ENCODE data around the gene SYT17.
"Not testable (repeated sequence)": the region's sequence is repeated elsewhere in the genome, so short reads cannot be mapped to it uniquely, and the experiment has no call there.

The SYT17 gene

DNA sequence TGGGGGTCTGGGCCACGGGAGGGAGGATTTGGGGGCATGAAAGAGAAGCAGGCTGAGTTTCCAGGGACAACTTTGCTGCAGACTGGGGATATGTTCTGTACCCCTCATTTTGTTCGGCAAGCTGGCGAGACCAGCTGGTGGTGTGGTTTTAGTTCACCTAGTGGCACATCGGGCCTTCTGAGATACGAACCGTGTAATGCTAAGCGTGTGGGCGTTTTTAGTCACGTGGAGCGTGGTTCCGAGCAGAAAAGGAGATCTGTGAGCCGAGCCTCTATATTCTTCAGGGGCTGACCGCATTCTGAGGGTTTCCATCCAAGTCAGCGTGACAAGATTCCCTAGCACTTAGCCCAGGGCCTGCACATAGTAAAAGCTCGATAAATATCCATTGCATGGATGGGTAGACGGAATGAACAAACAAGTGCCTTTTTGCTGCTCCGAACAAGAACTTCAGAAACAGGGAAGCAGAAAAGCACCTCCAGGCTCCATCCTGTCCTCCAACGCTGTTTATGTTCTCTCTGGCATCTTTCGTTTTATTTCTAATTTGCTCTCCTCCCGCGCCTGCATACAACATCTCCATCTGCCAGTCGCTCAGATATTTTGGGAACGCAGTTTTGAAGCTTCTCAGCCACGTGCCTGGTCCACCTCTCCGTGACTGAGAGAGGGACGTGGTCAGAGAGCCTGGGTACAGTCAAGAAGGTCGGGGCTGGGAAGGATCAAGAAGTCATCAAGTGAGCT is 5.8 kb downstream of the SYT17 start:
- DNase-seq (ENCODE audit: low read depth in 2 of 2): no peak

DNA sequence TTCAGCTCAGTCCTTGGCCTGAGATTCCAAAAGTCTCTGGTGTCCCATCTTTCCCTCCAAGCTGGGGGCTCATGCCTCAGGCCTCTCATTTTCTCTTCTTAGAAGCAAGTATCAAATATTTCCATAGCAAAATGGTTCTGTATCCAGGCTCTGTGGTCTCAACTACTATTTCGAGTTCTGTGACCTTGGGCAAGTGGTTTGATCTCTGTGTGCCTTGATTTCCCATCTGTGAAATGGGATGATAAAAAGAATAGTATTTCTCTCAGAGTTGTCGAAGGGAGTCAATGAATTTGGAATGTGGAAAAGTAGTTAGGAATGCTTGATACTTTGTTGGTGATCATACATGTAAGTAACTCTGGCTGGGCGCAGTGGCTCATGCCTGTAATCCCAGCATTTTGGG is 6.4 kb downstream of the SYT17 start:
- DNase-seq (ENCODE audit: low read depth in 2 of 2): no peak

DNA sequence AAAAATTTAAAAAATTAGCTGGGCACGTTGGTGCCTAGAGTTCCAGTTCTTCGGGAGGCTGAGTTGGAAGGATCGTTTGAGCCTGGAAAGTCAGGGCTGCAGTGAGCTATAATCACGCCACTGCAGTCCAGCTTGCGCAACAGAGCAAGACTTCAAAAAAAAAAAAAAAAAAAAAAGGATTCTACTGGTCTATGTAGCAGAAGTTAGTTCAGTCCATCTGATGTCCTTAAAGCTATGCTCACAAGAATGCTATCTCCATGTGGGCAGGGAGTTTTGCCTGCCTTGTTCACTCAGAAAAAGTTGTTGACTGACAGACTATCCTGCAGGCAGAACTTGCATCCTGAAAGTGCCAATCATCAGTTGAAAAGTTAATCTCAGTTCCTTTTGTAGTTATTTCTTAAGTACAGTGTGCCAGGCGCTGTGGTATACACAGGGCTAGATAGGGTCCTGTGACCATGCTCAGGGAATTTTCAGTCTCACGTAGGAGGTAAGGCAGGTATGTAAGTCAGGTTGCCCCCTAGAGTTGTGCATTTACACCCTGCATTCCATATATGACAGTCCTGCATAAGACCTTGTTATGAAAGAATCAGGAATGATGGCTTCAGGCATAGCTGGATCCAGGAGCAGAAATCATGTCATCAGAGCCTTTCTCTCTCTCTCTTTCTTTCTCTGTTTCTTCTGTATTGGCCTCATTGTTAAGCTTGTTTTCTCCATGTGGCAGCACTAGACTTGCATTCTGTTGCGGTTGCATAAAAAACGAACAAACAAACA is 7.6 kb downstream of the SYT17 start:
- DNase-seq (ENCODE audit: low read depth in 2 of 2): no peak

DNA sequence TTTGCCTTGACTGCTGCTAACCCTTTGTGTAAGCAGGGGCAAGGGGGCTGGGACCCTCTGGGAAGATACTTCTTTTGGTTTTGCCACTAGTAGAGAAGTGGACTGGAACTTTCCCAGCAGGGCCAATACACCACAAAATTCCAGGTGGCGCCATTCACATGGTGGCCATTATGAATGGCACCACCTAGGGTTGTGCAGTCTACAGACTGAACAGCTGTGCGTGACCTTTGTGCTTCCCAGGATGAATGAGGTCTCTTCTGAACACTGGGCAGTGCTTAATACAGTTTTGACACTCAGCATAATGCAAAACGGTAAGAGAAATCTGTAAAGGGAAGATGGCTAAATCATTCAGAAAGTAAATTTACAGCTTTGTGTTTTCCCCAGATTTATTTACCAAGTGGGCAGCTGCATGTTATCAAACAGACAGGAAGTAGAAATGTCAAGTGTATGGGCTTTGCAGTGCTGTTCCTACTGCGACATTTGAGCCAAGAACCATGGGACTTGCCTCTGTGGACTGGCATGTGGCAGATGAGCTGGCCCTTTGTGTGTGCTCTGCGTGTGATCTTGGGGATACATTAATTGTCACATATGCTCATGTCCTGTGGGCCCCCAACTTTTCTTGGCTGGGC is 9.2 kb downstream of the SYT17 start:
- DNase-seq (ENCODE audit: low read depth in 2 of 2): no peak

DNA sequence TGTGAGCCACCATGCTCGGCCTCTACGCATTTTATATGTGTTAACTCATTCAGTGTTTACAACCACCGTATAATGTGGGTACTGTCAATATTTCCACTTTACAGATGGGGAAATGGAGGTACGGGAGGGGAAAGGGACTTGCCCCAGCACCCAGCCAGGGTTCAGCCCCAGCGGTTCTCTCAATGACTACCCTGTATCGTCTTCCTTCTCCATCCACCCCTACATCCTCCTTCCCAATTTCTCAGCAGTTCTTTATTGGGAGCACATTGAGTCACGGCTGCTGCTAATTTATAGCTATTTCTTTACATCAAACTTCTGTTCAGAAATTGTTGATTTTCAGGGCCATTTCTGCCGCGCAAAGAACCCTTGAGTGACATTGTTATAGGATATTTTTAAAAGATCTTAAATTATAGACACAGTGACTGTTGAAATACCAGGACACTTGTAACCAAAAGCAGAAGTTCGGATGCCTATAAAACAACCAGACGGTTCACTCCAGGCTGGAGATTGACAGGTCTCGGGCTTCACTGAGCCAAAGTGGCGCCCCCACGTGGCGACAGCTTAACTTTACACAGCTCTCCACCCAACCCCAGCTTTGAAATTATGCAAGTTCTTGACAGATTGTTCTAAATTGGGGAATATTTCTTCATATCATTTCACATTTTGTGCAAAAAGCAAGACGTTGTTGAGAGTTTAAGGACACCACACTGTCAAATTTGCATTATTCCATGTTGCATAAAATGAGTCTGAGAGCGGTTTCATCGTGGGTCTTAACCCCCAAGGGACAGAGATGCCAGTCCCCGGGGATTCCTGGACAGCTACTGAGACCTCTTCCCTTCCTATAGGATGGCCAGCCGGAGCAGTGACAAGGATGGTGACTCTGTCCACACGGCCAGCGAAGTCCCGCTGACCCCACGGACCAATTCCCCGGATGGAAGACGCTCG is 11.8 kb downstream of the SYT17 start:
- DNase-seq (ENCODE audit: low read depth in 2 of 2): no peak

DNA sequence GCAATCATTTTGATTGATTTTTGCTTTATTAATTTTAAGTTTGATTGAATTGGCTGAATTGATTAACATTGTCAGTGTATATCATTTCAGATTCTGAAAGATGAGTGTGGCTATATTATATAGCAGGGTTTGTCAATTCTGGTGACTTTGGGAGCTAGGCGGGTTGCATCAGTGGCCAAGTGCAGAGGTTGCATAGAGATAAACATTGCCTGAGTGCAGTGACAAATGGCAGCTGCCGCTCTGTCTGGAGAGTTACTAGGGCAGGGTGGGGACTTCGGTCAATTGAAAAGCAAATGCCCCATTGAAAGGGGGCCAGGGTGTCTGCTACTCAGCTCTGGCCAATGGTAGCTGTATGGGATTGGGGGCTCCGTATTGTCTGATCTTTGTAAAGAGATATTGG is 12.7 kb downstream of the SYT17 start:
- no peak for DNase-seq (ENCODE audit: low read depth in 2 of 2)

DNA sequence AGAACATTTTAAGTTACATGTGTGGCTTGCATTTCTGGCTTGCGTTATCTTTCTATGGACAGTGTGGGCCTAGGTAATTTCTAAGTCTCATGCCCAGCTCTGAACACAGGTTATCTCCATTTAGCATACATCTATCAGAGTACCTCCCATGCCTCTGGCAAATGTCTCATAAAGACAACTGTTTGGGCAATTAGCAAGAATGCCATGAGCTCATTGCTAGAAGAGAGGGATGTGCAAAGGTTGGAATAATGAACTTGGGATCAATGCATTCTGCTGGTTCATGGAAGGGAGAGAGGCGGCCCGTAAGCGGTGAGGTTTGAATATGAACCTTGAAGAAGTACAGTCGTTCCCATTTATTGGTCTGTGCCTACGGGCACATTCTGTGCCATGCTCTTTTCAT is 14.4 kb downstream of the SYT17 start:
- DNase-seq (ENCODE audit: low read depth in 2 of 2): no peak

DNA sequence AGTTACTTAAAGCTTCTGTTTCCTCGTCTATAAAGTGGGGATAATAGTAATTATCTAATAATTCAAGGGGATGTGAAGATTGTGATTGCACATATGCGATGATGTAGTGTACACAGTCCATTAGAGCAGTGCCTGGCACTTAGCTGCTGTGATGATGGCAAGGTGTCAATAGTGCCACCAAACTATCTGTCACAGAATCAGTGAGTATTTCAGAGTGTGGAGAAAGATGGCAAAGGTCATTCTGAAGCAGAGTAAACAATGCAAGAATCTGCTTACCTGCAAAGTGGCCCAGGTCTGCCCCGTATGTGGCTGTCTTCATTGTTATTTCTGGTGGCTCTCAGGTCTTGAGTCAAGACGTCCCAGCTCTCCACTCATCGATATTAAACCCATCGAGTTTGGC is 15.1 kb downstream of the SYT17 start:
- DNase-seq (ENCODE audit: low read depth in 2 of 2): no peak

DNA sequence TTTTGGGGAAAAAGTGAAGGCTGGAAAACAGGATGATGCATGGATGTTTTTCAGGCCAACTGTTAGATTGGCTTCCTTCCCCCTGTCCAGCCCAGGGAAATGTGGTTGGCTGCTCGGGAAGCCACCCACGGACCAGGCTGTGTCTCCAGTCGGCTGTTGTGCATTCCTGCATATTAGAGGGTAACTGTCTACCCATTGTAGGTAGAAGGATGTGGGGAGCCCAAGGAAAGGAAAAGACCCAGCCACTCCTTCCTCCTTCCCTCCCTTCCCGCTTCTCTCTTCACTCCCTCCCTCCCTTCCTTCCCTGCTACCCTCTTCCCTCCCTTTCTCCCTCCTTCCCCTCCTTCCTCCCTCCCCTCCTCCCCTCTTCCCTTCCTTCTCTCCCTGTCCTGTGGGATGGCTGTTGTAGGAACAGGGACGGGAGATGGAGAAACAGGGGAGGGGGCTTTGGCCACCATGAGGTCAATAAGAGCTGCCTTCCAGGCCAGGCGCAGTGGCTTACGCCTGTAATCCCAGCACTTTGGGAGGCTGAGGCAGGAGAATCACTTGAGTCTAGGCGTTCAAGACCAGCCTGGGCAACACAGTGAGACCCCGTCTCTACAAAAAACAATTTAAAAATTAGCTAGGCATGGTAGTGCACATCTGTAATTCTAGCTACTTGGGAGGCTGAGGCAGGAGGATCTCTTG is 16.9 kb downstream of the SYT17 start:
- no peak for DNase-seq (ENCODE audit: low read depth in 2 of 2)

DNA sequence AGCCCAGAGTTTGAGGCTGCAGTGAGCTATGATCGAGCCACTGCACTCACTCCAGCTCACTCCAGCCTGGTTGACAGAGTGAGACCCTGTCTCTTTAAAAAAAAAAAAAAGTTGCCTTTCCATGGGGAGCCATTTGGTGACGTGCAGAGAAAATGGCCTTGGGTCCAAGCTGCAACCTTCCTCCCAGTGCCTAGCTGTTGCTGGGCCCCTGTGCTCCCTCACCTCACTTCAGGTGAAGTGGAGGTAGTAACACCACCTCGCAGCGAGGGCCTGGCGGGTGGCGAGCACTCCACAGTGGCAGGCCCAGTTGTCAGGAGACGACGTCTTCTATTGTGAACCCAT is 17.4 kb downstream of the SYT17 start:
- no peak for DNase-seq (ENCODE audit: low read depth in 2 of 2)

DNA sequence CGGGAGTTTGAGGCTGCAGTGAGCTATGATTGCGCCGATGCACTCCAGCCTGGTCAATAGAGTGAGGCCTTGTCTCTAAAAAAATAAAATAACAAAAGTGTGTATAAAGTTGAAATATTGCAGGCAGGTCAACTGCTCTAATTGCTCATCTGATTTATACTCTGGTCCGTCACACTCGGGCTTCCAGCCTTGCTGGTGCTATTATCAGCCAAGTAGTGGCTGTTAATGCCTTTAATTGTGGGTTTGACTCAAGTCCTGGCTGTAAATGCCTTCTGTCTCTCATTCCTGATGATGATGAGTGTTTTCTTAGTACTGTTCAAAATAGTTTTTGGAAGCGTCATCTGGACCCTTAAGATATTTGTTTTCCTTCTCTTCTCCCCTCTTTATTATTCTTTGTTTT is 18.4 kb downstream of the SYT17 start:
- no peak for DNase-seq (ENCODE audit: low read depth in 2 of 2)

DNA sequence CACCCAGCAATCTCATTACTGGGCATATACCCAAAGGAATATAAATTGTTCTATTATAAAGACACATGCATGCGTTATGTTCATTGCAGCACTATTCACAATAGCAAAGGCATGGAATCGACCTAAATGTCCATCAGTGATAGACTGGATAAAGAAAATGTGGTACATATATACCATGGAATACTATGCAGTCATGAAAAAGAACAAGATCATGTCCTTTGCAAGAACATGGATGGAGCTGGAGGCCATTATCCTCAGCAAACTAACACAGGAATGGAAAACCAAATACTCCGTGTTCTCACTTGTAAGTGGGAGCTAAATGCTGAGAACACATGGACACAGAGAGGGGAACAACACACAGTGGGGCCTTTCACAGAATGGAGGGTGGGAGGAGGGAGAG is 19.9 kb downstream of the SYT17 start:
- DNase-seq (ENCODE audit: low read depth in 2 of 2): not testable (repeated sequence)

DNA sequence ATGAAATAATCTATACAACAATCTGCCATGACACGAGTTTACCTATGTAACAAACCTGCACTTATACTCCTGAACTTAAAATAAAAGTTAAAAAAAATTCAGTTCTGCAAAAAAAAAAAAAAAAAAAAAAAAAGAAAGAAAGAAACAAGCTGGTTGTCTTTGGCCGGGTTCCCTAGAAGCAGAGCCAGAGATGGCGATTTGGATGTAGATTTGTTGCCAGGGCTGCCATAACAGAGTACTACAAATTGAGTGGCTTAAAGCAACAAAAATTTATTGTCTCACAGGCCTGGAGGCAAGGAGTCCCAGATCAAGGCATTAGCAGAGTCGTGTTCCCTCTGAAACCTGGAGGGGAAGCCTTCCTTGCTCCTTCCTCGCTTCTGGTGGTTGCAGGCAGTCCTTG is 20.4 kb downstream of the SYT17 start:
- DNase-seq (ENCODE audit: low read depth in 2 of 2): no peak

DNA sequence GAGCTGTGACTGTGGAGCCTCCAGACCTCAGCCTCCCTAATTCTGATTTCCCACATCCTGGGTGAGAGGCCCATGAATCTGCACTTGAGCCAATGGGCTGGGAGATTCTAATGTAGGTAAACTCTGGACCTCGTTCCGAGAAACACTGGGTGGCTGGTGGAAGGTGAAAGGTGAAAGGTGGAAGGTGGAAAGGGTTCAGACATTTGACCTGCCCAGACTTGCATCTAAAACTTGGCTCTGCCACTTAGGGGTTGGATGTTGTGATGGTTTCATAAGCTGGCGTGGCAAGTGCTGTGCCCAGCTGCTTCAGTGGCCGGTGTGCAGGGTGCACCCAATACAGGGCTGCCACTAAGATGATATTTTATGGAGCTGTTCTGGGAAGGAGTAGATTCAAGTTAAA is 24.8 kb downstream of the SYT17 start:
- DNase-seq (ENCODE audit: low read depth in 2 of 2): no peak

DNA sequence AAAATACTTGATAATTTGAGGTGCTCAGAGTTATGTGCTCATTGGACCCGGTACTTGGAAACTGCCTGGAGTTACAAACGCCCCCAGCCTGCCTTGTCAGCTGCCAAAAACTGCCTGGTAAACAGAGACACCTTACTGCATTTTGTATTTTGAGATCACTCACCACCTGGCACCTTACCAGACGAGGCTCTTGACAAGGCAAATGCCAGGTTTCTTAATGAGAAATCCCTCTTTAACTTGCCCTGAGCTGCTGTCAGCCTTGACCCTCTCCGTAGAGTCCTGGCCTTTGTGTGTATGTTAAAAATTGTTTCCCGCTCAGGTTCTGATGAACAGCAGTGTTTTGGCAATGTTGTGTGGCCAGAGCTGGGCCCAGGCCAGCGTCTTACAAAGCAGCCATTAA is 28.8 kb downstream of the SYT17 start:
- DNase-seq (ENCODE audit: low read depth in 2 of 2): no peak

DNA sequence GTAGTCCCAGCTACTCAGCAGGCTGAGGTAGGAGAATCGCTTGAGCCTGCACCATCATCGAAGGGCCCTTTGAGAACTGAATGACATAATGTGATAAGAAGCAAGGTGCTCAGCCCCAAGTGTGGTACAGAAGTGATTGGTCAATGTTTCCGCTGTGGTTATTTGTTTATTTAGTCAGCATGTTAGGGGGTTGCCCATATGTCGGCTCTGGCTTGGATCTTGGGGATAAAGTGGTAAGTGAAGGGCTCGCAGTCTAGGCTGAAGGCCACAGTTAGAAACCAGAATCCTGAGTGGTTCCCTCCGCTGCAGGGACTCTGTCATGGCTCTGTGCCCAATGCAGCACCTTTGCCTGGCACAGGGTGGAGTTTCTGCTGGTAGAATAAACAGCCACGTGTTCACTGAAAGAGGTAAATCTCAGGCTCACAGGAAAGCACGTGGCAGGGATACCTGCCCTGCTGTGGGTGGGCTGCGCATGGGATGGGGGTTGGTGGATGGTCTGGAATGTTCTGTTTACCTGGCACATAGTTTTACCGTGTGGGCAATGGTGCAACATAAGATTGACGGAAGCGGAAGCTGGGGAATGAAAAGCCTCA is 35.4 kb downstream of the SYT17 start:
- DNase-seq (ENCODE audit: low read depth in 2 of 2): no peak

DNA sequence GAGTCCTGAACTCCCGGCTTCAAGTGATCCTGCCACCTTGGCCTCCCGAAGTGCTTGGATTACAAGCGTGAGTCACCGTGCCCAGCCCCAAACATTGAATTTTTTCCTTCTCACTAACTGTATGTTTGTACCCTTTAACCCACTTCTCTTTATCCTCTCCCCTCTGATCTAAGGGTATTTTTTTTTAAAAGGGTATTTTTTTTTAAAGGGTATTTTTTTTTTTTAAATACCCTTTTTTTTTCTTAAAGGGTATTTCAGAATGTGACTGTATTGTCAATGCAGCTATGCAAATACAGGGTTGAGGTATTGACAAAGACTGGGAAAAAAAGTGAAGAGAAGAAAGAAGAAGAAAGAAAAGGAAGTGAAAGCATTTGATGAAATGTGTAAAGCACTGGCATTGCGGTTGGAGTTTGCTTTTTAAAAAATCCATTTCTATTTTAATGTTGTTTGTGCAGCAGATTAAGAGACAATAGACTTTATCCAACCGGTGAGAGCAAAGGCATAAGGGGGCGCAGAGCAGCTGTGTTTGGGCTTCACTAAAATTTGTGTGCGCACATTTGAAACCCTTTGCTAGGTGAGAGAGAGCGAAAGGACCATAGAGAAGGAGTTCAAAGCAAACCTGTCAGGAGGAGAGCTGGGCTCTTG is 42.4 kb downstream of the SYT17 start:
- no peak for DNase-seq (ENCODE audit: low read depth in 2 of 2)

DNA sequence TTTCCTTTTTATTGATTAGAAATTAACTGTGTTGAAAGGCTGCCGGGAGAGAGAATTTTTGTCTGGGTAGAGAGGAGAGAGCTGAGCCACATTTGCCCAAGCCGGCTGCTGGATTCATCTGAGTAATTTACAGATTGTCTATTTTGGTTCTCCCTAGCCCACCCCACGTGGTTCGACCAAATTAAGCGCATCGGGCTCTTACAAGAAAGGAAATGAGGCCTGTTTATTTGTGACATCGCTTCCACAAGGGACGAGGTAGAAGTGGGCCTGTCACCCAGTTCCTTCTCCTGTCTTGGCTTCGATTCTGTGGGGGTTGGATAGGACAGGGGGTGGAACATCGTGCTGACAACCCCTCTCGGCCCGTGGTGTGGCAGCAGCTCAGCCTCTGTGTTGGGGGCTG is 42.9 kb downstream of the SYT17 start:
- DNase-seq (ENCODE audit: low read depth in 2 of 2): no peak

DNA sequence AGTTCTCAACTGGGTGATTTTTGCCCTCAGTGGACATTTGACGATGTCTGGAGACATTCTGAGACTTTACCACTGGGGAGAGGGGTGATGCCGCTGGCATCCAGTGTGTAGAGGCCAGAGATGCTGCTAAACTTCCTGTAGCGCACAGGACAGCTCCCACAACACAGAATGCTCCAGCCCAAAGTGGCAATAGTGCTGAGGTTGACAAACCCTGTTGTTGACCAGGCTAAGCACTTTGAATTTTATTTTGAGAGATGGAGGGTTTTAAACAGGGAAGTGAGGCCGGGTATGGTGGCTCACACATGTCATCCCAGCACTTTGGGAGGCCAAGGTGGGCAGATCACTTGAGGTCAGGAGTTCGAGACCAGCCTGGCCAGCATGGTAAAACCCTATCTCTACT is 44.0 kb downstream of the SYT17 start:
- DNase-seq (ENCODE audit: low read depth in 2 of 2): no peak

DNA sequence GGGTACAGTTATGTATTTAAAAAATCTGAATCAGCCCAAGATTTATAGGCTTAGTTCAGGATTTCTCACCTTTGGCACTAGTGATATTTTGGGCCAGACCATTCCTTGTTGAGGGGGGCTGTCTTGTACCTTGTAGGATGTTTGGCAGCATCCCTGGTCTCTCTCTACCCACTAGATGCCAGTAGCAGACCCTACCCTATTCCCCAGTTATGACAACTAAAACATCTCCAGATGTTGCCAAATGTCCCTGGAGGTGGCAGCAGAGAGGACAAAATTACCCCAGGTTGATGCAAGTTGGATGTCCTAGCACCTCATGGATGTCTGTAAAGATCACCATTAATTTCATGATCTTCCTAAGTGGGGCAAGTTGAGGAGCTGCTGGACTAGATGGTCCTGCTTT is 45.8 kb downstream of the SYT17 start:
- no peak for DNase-seq (ENCODE audit: low read depth in 2 of 2)

DNA sequence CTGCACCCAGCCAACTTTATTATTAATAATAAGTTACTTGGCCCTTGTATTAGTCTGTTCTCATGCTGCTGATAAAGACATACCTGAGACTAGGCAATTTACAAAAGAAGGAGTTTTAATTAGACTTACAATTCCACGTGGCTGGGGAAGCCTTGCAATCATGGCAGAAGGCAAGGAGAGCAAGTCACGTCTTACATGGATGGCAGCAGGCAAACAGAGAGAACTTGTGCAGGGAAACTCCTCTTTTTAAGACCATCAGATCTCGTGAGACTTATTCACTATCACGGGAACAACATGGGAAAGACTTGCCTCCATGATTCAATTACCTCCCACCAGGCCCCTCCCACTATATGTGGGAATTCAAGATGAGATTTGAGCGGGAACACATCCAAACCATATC is 47.7 kb downstream of the SYT17 start:
- no peak for DNase-seq (ENCODE audit: low read depth in 2 of 2)
